Measurements from ENCODE around the gene DNTTIP2. TPM values are rescaled to one million over a fixed set of nuclear protein-coding genes. Genes with fewer than 3 reads are reported as not detected.
A peak's percentile ranks its signal among the peaks of the same experiment; 100 is the strongest.
"Not testable (repeated sequence)": the region's sequence is repeated elsewhere in the genome, so short reads cannot be mapped to it uniquely, and the experiment has no call there.

DNTTIP2 gene
- total RNA-seq, 2 donors from 2014 or later: 64.9 to 67.0 TPM

DNA sequence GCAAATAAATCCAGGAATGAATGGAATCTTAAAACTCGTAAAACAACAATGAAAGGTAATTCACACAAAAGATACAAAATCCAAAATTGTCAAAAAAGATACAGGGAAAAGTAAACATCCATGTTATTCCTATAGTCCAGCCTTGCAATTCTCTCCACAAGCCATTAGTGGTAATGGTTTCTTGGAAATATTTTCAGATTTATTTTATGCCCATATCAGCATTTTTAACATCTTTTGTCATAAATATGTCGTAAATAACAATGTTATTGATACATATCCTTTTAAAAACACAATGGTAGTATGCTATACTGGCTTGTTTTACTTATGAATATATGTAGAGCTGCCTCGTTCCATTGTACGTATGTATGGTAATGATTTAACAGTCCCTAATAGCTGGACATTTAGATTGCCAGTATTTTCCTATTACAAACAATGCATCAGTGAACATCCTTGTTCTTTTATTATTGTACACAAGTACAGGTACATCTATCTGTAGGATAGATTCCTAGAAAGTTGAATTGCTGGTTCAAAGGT is 30.6 kb downstream of the DNTTIP2 start:
- H3K9me3 Mint-ChIP-seq: peaks cover 0 to 4% of the 10 kb centered on the region in 2 donors
- ATAC-seq: no peak
- no peak for DNase-seq (ENCODE audit: low spot score in 2 of 2)
- H3K36me3 Mint-ChIP-seq: peaks cover 0 to 7% of the 10 kb centered on the region in 2 donors
- peak overlapping the region in 1 of 2 donors; percentile 99 for H3K27ac Mint-ChIP-seq

DNA sequence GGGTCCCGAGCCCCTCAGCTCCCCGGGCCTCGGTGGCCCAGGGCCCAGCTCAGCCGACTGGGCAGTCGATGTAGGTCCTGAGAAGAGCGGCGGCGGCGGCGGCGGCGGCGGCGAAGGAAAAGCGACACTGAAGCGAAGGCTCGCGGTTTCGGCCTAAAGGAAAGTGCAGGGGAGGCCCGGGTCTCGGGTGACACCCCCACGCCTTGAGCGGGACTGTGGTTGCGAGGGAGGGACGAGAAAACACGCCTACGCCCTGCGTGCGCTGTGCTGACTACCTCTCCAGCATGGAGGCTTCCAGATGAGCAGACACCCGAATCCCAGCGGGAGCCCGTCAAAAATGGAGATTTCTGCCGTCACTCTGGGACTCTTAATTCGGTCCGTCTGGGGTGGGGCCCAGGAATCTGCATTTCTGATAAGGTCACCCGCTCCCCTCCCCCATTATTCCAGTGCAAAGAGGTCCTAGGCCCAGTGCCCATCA is 31.2 kb downstream of the DNTTIP2 start:
- Mint-ChIP-seq H3K36me3 (peaks cover 0 to 7% of the 10 kb centered on the region in 2 donors), H3K9me3 (peaks cover 0 to 4% of the 10 kb centered on the region in 2 donors), H3K27ac (peak overlapping the region; percentile 99 to 100)
- DNase-seq (ENCODE audit: low spot score in 2 of 2): peak; percentile 40 to 75
- peak; percentile 24 to 33 for ATAC-seq

DNA sequence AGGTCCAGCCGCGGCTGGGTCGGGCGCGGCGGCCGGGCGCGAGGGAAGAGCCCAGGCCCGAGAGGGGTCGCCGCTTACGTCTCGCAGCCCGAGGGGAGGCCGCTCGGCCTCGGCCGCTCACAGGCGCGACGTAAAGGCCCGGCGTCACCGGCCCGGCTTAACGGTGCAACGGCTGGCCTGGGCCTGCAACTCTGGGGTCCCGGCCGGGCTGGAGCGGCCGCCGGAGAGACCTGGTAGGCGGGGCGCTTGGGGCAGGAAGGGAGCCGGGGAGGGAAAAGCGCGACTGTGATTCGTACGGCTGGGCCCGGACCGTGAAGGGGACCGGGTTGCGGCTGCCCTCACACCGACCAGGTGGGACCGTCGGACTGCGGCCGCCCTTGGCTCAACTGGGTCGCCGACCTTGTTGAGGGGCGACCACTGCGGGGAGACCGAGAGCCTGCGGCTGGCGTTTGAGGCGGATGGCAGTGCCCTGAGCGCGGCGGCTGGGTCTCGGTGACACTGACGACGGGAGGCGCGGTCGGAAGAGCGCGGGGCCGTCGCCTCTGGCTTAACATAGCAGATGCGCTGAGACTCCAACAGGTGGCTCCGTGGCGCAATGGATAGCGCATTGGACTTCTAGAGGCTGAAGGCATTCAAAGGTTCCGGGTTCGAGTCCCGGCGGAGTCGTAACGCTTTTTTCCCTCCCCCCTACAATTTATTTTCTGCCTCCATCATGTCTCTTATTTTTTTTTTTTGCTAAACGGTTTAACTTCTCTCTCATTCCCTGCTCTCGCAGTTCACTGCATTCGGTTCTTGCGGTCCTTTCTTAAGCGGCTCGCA is 31.8 kb downstream of the DNTTIP2 start:
- H3K27ac Mint-ChIP-seq: peak overlapping the region; percentile 99 to 100
- peak; percentile 72 to 76 for ATAC-seq
- peak; percentile 88 to 90 for DNase-seq (ENCODE audit: low spot score in 2 of 2)
- peaks cover 0 to 4% of the 10 kb centered on the region in 2 donors for H3K9me3 Mint-ChIP-seq
- H3K36me3 Mint-ChIP-seq: peaks cover 0 to 7% of the 10 kb centered on the region in 2 donors

DNA sequence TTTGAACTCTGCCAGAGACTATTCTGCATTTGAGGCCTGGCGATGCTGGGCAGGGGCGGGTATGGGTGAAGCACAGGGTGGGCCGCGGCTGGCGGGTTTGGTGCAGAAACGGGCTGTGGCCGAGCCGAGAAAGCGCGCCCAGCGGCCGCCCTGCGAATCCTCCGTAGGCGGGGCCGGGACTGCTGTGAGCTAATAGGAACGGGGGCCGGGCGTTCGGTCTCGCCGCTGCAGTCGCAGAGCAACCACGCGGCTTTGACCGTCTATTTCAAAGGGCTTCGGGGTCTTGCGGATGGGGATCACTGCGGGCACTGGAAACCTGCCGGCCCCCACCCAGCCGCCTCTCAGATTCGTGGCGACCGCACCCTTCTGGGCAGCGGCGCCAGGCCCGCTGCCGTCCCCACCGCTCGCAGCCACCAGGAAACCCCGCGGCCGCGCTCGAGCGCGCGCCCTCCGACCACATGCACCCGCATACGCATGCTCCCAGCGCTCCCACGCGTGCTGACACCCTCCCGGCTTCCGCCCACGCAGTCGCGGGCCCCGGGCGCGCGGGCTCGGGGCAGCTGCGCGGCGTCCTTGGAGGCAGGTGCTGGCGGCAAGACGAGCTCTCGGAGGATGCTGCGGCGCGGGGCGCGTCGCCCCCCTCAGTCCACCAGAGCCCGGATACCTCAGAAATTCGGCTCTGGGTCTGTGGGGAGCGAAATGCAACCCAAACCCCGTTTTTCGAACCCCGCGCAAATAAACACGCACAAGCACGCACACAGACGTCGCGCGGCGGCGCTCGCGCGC is 32.6 kb downstream of the DNTTIP2 start:
- H3K27ac Mint-ChIP-seq: peak overlapping the region; percentile 90 to 99
- DNase-seq (ENCODE audit: low spot score in 2 of 2): peak; percentile 73 to 89
- ATAC-seq: peak; percentile 47 to 56
- peaks cover 0 to 4% of the 10 kb centered on the region in 2 donors for H3K9me3 Mint-ChIP-seq
- peaks cover 0 to 7% of the 10 kb centered on the region in 2 donors for H3K36me3 Mint-ChIP-seq

DNA sequence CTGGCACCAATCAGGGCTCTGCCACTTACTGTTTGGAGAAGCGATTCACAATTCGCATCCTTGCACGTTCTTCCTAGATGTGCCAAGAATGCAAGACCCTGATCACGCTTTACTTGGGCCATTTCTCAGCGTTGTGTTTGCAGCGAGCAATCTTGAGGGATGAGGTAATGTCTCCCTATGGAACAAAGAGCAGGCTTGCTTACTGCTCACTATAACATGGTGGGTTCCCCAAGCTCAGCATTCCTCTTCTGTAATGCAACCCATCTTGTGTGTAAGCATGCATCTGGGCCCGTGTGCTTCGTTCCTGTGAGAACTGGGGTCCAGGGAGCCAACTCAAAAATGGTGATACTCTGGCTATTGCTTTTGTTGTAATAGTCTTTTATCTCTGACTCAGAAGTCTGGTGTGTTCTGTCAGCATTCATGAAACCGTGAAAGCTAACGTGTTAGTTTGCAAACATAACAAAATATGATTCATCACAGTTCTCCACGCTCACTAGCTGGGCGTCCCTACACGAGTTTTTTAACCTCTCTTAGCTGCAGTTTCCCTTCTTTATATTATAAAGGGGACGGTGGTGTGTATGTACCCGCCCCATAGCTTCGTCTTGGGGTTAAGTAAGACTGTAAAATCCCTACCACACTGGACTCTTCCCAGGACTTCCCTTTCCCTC is 33.3 kb downstream of the DNTTIP2 start:
- ATAC-seq (peak; percentile 48 to 72), DNase-seq (ENCODE audit: low spot score in 2 of 2) (no peak)
- peak overlapping the region; percentile 90 to 99 for H3K27ac Mint-ChIP-seq
- peaks cover 0 to 7% of the 10 kb centered on the region in 2 donors for H3K36me3 Mint-ChIP-seq
- H3K9me3 Mint-ChIP-seq: peaks cover 0 to 4% of the 10 kb centered on the region in 2 donors

DNA sequence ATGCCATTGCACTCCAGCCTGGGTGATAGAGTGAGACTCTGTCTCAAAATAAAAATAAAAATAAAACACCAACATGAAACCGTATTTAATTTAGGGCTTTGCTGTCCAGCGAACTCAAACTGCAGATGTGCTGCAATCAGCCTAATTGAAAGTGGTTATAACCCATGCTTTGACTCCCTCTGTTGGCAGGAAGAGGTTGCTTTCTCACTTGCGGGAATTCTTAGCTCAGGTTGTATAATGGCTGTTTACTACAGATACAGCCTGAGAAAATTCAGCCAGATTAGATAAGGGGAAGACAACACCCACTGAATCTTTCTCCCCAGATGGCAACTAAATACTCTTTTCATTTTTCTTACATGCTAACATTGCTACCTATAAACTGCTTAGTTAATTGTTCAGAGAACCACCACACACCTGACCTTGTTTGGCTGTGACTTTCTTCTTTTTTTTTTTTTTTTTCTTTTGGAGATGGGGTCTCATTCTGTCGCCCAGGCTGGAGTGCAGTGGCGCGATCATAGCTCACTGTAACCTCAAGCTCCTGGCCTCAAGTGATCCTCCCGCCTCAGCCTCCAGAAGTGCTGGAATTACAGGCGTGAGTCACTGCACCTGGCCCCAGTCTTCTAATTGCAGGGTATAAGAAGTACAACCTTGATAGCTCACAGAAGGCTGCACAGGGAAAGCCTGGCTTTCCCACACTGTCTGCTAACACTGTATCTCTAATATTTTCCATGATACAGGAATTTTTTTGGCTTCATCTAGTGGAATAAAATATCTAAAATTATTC is 34.6 kb downstream of the DNTTIP2 start:
- no peak for ATAC-seq
- Mint-ChIP-seq H3K27ac (no peak overlapping the region), H3K36me3 (peaks cover 0 to 7% of the 10 kb centered on the region in 2 donors), H3K9me3 (no peaks in the 10 kb centered on the region)
- peak in 1 of 2 donors; percentile 30 for DNase-seq (ENCODE audit: low spot score in 2 of 2)

DNA sequence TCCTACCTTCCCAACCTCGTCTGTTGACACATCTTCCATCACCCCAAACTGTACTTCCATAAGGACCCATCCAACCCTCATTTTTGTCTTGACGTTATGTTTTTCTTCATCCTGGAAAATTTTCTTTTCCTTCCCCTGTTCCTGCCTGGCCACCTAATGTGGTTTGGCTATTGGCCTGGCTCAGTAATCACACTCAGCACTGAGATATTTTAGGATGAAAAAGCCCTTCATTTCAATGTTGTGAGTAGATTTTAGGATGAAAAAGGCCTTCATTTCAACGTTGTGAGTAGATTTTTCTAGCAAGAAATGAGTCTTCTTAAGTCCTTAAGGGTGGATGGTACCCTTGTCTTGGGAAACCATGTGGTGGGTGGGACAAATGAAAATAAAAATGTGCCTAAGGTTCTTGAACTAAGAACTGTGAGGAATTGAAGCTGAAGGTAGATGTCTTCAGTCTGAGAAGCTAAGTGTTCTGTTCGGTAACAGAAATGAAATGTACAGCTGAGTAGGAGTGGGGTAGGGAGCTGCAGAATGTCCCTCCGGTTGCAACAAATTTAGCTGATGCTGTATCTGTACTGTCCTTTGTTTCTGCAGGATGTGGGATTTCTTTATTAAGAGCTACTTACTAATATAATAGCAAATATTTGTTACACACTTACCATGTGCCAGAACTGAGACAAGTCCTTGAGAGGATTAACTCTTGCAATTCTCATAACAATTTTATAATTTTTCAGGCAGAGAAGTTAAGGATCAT is 36.1 kb downstream of the DNTTIP2 start:
- H3K27ac Mint-ChIP-seq: no peak overlapping the region
- no peaks in the 10 kb centered on the region for H3K9me3 Mint-ChIP-seq
- no peak for ATAC-seq
- peaks cover 0 to 7% of the 10 kb centered on the region in 2 donors for H3K36me3 Mint-ChIP-seq
- DNase-seq (ENCODE audit: low spot score in 2 of 2): no peak

DNA sequence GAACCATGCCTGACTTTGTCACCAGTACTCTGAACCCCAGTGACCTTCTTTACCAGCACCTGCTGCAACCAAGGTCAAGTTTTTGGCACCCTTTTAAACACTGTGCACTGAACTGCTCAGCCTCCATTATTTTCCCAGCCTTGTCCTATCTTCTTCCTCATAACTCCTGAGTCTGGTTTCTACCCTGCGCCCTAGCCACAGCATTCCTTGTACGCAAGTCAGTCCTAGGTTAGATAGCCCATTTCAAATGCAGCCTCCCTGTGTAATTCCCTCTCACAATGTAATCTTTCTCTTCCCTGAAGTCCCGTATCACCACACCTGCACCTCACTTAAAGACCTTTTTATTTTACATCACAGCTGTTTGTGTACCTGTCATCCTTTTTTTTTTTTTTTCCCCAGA is 37.2 kb downstream of the DNTTIP2 start:
- ATAC-seq (no peak), DNase-seq (ENCODE audit: low spot score in 2 of 2) (no peak)
- no peaks in the 10 kb centered on the region for H3K36me3 Mint-ChIP-seq
- H3K27ac Mint-ChIP-seq: no peak overlapping the region
- no peaks in the 10 kb centered on the region for H3K9me3 Mint-ChIP-seq

DNA sequence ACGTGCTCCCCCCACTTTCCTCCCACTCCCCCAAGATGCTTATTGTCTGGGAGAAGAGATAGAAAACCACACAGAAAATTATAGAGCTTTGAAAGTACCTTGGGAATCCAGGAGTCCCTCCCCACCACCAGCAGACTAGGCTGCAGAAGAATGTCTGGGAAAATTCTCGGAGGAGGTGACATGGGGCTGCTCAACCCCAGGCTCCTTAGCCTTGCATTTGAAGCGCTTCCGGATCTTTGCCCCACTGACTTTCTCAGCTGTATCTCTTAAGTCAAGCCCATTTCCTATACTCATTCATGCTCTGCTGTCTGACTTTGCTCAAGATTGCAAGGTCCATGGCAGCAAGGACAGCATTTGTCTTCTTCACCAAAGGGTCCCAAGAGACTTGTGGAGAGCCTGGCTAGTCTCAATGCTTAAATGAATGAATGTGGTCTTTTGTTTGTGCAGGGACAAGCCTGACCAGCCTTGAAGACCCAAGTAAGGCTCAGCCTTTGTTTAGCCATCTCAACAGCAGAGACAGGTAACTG is 38.0 kb downstream of the DNTTIP2 start:
- H3K9me3 Mint-ChIP-seq: no peaks in the 10 kb centered on the region
- no peak for DNase-seq (ENCODE audit: low spot score in 2 of 2)
- no peak overlapping the region for H3K27ac Mint-ChIP-seq
- no peaks in the 10 kb centered on the region for H3K36me3 Mint-ChIP-seq
- ATAC-seq: no peak

DNA sequence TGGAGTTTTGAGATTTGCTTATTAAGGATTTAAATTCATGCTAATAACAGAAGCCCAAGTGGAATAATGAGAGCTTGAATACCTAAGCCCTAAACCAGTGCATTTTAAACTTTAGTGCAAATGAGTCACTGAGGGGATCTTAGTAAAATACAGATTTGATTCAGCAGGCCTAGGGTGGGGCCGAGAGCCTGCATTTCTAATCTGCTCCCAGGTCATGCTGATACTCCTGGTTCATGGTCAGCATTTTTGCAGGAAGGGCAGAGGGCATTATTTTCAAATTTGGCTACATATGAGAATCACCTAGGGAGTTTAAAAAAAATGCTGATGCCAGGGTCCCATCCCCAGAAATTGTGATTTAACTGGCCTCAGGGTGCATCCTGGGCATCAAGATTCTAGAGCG is 39.3 kb downstream of the DNTTIP2 start:
- DNase-seq (ENCODE audit: low spot score in 2 of 2): no peak
- H3K9me3 Mint-ChIP-seq: peaks cover under 1 to 2% of the 10 kb centered on the region in 2 donors
- H3K36me3 Mint-ChIP-seq: peaks cover 1 to 2% of the 10 kb centered on the region in 2 donors
- no peak overlapping the region for H3K27ac Mint-ChIP-seq
- ATAC-seq: peak; percentile 28 to 52

DNA sequence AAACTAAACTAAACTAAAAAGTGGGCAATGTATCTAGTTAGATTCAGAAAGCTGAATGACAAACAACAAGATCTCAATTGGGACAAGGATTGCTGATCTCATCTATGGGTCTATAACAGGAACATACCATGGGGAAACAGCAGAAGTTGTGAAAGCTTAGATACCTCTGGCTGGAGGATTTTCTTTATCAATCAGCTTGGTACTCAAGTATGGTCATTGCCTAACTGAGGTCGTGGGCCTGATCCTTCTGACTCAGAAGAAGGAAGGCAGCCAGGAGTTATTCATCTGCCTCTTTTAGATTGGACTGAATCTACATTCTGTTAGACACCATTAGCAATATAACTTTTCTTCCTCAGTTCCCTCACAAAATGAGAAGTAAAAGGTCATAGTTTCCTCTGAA is 39.7 kb downstream of the DNTTIP2 start:
- ATAC-seq: peak; percentile 80 to 93

DNA sequence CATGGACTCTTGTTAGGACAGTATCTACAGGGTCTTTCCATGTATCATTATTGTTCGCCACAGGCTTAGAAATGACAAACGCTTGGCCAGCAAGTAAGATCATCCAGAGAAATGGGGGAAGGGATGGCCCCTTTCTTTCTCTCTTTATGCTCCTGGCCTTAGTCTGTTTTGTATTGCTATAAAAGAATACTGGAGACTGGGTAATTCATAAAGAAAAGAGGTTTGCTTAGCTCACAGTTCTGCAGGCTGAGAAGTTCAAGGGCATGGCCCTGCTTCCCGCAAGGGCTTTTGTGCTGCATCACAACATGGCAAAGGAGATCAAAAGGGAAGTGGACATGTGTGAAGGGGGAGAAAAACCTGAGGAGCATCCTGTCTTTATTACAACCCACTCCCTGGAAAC is 41.0 kb downstream of the DNTTIP2 start:
- no peak overlapping the region for H3K27ac Mint-ChIP-seq
- DNase-seq (ENCODE audit: low spot score in 2 of 2): no peak
- H3K9me3 Mint-ChIP-seq: peaks cover 9 to 12% of the 10 kb centered on the region in 2 donors
- ATAC-seq: peak in 1 of 2 donors; percentile 11
- peaks cover 13 to 14% of the 10 kb centered on the region in 2 donors for H3K36me3 Mint-ChIP-seq

More for the DNA sequence above, 39.7 kb downstream of the DNTTIP2 start:
- Mint-ChIP-seq H3K9me3 (peaks cover 5 to 6% of the 10 kb centered on the region in 2 donors), H3K27ac (no peak overlapping the region), H3K36me3 (peaks cover 6% of the 10 kb centered on the region in 2 donors)
- no peak for DNase-seq (ENCODE audit: low spot score in 2 of 2)

DNA sequence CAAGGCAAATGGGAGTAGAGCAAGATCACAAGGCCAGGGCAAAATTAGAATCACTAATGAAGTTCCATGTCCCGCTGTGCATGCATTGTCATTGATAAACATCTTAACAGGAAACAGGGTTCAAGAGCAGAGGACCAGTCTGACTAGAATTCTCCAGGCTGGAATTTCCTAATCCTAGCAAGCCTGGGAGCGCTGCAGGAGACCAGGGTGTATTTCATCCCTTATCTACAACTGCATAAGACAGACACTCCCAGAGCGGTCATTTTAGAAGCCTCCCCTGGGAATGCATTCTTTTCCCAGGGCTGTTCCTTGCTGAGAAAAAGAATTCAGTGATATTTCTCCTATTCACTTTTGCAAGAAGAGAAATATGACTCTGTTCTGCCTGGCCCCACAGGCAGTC is 45.7 kb downstream of the DNTTIP2 start:
- DNase-seq (ENCODE audit: low spot score in 2 of 2); ATAC-seq; H3K27ac Mint-ChIP-seq: not testable (repeated sequence)
- Mint-ChIP-seq H3K36me3 (peaks cover 22 to 26% of the 10 kb centered on the region in 2 donors), H3K9me3 (peaks cover 12 to 24% of the 10 kb centered on the region in 2 donors)

DNA sequence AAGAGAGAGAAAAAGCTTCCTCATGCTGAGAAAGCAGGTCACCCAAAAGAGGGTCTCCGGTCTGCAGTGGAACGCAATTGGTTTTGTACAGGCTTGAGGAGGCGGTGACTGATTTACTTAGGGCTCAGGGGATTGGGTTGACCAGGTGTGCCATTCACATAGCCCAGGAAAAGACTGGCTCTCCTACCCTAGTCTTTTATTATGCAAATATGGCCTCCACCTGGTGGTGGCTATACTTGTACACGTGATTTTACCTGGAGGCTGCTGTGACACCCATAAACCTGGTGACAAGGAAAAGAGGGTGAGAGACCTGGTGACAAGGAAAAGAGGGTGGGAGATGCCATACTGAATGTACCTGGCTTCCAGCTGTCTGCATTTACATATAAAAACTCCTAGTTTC is 49.9 kb downstream of the DNTTIP2 start:
- ATAC-seq: no peak
- Mint-ChIP-seq H3K36me3 (peaks cover 13 to 17% of the 10 kb centered on the region in 2 donors), H3K27ac (no peak overlapping the region), H3K9me3 (peaks cover 5 to 15% of the 10 kb centered on the region in 2 donors)
- no peak for DNase-seq (ENCODE audit: low spot score in 2 of 2)

DNA sequence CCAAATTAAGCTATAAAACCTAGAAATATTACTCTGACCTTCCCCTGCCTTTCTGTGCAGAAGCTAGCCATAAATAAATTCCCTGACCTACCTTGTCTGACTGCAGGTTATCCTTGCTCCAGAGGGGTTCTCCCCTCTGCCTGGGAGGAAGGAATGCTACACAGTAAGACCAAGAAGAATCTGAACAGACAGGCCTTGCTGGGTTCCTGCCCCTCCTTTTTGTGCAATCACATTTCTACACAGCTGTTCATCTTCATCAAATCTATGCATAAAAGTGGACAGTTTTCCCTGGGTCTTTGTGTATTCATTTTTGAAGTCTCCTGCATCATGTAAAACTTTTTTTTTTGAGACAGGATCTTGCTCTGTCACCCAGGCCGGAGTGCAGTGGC is 50.6 kb downstream of the DNTTIP2 start:
- peaks cover 11 to 15% of the 10 kb centered on the region in 2 donors for H3K36me3 Mint-ChIP-seq
- no peak for ATAC-seq
- H3K27ac Mint-ChIP-seq: no peak overlapping the region
- peaks cover 4 to 13% of the 10 kb centered on the region in 2 donors for H3K9me3 Mint-ChIP-seq
- no peak for DNase-seq (ENCODE audit: low spot score in 2 of 2)

Measured in activated naive CD4-positive, alpha-beta T cell treated with anti-CD3 and anti-CD28 coated beads, Interleukin-2, amount 50 U/mL, for 72 hours (primary cell).